Measurements from ENCODE around the gene RANBP1.
A peak's percentile ranks its signal among the peaks of the same experiment; 100 is the strongest.
"Not testable (repeated sequence)": the region's sequence is repeated elsewhere in the genome, so short reads cannot be mapped to it uniquely, and the experiment has no call there.

Gene RANBP1

DNA sequence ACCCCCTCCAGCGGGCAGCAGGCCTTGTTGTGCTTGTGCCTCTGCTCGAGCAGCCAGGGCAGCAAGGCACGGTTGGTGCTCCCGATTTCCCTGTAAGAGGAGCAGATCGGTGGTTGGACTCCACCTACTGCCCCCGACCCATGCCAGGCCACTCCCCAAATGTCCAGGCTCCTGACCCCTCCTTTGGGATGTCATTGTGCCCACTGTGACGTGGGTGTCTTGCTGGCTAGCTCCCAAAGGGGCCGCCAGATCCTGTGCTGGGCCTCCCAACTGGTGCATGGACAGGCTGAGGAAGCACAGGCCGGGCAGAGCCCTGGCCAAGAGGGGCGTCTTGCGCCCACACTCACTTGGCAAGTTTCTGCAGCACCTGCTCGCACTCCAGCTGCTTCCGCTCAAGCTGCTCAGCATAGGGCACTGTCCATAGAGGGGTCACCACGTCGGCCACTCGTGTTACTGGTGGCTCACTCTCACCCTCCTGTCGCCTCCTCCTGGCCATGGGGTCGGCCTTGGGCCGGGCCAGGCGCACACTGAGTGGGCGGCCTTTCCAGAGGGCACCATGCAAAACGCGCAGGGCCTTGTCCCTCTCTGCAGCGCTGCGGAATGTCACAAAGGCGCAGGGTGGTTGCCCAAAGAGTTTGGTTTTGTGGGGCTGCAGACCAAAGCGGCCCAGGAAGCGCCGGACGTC is at the start of gene RANBP1:
Gene RANBP1, plus strand, starts transcription at position 414 of the 685 bp plus-strand sequence. Its CDS starts 81 bp downstream, at position 495.
- DNase-seq, result no peak

DNA sequence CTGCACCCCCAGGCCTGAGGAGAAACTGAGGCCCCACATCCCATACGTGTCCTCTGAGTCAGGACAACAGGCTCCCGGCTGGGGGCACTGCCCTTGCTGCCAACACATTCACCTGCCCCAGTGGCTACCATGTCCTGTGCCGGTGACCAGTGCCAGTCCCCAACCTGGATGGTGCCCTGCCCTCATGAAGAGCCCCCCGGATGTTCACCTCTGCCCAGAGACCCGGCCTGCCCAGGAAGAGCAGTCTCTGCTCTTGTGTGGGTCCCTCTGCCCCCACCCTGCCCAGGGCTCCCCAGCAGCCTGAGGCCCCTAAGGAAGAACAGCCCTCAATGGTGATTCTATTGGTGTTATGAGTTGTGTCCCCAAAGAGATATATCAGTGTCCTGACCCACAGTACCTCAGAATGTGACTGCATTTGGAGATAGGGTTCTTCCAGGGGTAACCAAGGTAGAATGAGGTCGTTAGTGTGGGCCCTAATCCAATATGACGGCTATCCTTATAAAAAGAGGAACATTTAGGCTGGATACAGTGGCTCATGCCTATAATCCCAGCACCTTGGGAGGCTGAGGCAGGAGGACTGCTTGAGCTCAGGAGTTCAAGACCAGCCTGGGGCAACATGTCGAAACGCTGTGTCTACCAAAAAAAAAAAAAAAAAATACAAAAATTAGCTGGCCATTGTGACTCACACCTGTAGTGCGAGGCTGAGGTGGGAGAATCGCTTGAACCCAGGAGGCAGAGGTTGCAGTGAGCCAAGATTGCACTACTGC is 49.1 kb upstream of the RANBP1 start:
- no peak for DNase-seq

DNA sequence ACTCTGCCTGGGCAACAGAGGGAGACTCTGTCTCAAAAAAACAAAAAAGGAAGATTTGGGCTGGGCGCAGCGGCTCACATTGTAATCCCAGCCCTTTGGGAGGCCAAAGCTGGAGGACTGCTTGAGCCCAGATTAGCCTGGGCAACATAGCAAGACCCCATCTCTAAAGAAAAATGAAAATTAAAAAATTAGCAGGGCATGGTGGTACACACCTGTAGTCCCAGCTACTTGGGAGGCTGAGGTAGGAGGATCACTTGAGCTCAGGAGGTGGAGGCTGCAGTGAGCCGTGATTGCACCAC is 48.6 kb upstream of the RANBP1 start:
- DNase-seq, result not testable (repeated sequence)

DNA sequence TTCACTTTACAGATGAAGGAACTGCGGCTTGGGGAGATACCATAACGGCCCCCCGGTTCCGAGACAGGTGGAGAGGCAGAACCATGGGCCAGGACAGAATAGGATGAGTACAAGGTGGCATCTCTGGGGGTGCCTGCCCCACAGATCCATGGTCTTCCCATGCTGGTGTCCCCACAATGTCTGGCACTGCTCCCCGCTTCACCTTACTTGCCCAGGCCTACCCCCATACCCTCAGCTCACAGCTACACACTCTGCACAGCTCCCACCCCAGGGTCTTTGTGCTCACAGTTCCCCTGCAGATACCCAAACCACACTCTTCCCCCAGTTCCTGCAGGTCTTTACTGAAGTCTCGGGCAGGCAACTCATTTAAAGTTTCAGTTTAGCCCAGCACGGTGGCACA is 47.3 kb upstream of the RANBP1 start:
- no peak for DNase-seq

DNA sequence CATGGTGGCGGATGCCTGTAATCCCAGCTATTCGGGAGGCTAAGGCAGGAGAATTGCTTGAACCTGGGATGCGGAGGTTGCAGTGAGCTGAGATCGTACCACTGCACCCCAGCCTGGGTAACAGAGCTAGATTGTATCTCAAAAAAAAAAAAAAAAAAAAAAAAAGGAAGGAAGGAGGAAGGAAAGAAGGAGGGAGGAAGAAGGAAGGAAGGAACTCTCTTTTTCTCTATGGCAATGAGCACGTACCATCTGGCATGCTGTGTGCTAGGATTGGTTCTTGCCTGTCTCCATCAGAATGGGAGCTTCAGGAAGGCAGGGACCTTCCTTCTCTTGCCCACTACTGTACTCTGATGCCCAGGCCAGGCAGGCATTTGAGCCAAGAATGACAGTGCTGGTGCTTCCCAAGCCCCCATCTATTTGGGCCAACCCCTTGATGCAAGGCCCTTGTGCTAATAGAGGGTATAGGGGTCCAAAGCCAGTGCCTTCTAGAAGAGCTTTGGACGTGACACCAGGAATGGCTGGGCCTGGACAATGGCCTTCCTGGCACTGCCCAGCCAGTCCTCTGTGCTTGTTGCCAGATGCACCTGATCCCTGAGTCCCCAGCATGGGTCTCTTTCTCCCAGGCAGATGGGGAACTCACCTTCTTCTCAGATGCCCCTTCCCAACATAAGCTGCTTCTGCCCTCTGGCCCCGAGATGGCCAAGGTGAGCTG is 46.4 kb upstream of the RANBP1 start:
- no peak for DNase-seq

DNA sequence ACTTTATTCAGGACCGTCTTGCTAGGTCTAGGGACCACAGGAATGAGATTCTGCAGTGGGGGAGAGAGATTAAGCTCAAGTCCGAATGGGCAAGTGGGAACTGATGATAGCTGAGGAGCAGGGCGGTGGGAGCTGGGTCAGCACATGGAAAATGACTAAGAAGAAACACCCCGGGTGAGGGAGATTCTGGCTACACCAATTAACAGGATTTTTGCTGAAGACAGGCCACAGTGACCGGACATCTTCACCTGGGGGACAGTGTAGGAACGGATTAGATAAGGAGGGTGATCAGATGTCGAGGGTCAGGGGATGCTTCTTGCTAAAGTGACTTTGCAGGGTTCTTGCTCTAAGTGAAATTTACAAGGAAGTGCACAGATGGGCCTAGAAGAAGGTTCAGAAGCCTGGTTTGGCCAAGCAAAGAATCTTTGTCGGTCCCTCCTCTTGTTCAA is 44.4 kb upstream of the RANBP1 start:
- no peak for DNase-seq

DNA sequence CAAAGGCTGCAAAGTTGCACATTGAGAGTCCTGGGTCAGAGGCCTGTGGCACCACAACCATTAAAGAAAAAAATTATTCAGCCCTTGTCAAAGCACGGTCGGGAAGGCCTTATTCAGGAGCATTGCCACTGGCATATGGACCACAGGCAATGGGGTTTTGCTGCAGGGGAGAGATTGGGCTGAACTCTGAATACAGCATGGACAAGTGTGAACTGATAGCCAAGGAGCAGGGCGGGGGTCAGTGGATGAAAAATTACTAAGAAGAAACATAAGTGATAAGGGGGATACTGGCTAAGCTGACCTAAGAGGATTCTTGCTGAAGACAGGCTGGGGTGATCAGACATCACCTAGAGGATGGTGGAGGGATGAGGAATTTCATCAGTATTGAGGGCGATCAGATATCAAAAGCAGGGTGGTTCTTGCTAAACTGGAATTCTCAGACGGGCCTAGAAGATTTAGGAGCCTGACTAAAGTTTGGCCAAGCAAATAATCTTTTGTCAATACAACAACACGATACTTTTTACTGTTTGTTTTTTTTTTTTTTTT is 39.2 kb upstream of the RANBP1 start:
- DNase-seq, result no peak

DNA sequence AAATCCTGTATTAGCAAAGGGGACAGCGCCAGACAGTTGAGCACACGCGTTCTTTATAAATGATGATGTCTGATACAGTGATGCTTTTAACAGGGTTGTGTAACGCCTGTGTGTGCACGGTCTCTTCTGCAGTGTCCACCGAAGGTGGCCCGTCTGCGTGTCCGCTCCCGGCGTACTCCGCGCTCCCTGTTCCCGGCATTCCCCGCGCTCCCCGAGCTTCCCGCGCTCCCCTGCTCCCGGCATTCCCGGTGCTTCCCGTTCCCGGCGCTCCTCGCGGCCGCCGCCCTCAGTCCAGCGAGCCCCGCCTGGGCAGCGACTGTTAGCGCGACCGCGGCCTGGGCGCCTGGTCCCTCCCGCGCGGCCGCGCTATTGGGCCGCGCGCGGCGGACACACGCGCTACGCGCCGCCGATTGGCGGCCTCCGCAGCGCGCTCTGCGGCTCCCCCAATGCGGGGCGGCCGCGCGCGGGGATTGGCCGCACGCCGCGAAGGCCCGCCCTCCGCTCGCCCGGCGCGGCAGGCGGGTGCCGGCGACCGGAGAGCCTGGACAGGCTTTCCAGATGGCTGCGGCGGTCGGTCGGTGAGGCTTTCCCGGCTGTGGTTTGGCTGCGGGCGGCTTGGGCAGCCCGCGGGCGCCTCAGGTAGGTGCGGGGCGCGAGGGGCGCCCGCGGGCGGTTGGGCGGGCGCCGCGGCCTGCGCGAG is 36.0 kb upstream of the RANBP1 start, which contains the start of gene DGCR8:
Gene DGCR8, plus strand, starts transcription at position 497 of the 700 bp plus-strand sequence. CDS start 5,723 bp downstream, outside the sequence.
- peak; percentile 83 for DNase-seq

DNA sequence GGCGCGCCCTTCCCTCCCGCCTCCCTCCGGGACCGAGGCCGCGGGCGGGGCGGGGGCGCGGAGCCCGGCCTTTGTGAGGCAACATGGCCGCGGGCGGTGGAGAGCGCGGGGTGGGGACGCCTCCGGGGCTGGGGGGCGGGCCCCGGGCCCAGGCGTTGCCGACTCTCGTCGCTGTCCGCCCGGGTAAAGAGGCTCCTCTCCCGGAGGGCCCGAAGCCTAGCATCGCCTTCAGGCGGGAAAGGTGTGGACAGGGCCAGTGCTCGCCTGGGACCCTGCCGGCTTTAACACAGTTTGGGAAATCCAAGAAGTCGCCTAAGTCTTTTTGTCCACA is 35.5 kb upstream of the RANBP1 start:
- DNase-seq, result peak; percentile 30

DNA sequence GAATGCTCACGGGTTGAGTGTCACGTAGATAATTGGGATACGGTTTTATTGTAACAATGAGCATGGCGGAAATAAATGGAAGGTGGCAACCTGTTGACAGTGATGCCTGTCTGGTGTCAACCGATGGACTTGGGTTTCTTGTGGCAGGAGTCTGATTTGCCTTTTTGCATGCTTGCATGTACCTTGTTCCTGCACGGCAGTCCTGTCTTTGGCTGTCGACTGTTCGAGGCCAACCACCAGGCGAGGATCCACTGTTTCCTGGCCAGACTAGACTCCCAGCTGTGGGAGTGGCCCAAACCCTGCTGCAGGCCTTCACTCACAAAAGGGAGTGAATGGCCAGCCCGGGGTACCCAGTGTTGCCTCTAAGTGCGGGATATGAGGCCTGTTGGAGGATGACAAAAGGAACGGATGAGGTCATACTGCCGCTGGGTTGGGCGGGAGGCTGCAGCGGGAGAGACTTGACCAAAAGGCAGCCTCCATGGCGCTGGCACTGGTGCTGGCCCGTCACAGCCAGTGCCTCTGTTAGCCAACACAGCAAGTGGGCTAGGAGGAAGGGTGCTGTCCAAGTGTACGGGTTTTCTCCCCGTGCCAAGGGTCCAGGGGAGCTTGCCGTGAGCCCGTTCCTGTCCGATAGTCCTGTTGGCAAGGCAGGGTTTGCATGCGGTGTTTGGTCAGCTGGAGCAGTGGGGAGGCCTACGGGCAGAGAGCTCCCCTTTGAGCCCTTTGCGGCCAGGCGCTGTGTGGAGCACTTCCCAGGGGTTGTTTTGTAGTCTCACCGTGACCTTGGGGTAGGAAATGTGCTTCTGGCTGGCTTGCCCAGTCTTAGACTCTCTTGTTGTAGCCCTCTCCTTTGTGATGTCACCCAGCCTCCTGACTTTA is 34.9 kb upstream of the RANBP1 start:
- DNase-seq, result peak; percentile 5

DNA sequence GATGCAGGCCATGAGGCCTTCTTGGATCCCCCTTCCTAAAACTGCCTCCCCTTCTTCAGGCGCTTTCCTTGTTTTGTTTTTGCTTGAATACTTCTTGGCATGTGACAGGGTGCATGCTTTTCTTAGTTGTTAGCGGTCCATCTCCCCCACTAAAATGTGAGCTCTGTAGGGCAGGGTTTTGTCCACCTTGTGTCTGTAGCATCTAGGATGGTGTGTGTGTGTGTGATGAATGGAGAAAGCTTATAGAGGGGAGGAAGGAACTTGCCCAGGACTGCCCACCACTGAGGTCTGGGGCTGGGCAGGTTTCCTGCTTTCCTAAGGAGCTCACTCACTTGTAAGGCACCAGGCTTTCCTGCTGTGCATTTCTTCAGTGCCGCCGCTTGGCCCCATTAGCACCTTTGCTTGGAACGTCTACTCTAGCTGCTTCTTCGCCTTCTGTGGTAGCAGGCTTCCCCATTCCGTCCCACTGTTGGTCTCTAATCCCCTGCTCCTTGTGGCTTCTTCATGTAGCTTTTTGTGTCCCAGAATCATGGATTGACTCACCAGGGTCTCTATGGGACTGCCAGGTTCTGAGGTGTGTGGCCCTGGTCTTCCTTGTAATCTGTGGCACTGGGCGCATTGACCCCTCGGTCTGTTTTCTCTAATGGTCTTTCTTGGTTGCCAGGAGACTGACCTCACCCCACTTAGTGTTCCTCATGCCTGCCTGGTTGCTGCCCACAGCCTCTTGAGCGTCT is 32.6 kb upstream of the RANBP1 start:
- no peak for DNase-seq

DNA sequence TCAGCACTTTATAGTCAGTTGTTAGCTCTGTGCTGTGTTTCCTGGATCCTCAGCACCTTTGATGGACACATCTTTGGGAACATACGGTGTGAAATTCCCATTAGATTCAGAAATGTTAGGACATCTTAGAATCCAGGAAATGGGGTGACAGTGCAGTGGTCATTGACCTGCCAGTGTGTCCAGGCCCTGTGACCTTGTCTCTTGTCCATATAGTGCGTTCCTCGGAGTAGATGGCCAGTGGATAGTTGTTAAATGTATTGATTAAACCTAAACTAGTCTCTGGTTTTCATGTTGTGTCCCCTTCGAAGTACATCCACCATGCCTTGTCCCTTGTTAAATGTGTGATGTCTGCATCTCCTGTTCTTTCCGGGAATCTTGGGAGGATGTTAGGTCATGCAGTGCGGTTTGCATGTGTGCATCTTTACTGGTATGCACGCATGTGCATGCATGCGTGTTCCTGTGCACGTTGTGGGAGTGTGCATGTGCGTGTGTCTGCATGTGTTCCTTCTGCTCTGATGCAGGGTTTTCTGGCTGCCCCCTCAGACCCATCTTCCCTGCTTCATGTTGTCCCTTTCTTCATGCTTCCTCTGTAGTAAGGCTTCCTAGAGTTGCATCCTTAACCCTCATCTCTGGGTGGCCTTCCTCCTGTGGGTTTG is 31.9 kb upstream of the RANBP1 start:
- no peak for DNase-seq

DNA sequence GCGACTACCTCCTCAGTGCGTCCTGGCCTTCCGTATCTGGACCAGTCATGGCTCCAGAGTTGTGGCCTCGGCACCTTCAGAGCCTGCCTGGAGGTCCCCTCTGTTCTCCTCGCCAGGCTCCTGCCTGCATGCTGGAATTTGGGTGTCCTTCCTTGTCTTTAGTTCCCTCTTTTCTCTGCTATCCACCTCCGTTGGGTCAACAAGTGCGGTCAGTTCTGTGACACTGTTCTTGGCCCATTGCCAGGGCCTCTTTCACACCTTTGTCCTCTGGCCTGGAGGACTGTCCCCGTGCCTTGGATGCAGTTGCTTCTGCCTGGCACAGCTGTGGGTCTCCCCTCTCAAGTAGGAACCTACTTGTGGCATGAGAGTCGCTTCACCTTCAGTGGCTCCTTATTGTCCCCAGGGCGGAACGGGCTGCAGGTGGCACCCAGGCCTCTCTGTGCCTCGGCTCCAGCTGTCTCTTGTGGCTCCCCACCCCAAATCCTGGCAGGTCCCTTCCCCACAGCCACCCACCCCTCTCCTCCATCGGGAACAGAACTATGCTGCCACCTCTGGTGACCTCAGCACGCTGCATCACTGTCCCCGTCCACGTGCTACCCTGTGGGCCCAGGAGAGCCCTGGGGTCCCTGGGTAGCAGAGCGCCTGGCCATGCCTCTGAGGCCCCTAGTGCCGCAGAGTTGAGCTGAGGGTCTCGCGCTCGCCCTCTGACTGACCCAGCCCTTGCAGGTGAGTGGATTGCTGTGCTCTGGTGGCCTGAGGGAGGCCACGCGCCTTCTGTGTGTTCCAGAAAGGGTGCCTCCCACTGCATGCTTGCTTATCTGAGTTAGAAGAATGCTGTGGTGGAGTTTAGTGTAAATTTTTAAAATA is 31.1 kb upstream of the RANBP1 start:
- no peak for DNase-seq

DNA sequence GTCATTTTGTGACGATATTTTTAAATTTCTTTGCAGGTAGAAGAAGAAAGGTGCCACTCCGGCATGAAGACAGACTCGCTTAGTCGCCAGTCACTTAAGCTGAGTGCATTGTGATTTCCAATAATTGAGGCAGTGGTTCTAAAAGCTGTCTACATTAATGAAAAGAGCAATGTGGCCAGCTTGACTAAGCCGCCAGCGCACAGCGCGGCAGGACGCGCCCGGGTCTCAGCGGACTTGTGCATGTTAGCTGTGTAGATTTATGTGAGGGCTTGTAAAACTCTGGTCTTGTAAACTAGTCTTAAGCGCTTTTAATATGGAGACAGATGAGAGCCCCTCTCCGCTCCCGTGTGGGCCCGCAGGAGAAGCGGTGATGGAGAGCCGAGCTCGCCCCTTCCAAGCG is 30.3 kb upstream of the RANBP1 start:
- DNase-seq, result no peak

DNA sequence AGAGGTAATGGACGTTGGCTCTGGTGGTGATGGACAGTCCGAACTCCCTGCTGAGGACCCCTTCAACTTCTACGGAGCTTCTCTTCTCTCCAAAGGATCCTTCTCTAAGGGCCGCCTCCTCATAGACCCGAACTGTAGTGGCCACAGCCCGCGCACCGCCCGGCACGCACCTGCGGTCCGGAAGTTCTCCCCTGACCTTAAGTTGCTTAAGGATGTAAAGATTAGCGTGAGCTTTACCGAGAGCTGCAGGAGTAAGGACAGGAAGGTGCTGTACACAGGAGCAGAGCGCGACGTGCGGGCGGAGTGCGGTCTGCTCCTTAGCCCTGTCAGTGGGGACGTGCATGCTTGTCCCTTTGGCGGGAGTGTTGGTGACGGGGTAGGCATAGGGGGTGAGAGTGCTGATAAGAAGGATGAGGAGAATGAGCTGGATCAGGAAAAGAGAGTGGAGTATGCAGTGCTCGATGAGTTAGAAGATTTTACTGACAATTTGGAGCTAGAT is 29.8 kb upstream of the RANBP1 start:
- no peak for DNase-seq

DNA sequence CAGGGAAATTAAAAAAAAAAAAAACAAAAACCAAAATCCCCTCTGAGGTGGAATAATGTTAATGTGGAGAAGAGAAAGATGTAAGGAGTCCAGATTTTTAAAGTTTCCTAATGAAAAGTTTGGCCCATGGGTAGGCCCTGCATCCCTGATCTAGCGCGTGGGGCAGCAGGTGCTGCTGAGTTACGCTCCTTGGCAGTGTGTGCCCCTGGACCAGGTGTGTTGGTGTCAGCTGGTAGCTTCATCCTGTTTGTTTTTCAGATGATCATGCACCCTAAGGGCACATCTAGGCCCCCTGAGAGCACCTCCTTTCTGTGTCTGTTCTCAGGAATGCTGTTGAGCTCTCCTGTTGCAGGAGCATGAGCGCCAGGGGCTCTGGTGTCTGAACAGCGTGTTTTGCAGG is 29.1 kb upstream of the RANBP1 start:
- DNase-seq, result no peak

DNA sequence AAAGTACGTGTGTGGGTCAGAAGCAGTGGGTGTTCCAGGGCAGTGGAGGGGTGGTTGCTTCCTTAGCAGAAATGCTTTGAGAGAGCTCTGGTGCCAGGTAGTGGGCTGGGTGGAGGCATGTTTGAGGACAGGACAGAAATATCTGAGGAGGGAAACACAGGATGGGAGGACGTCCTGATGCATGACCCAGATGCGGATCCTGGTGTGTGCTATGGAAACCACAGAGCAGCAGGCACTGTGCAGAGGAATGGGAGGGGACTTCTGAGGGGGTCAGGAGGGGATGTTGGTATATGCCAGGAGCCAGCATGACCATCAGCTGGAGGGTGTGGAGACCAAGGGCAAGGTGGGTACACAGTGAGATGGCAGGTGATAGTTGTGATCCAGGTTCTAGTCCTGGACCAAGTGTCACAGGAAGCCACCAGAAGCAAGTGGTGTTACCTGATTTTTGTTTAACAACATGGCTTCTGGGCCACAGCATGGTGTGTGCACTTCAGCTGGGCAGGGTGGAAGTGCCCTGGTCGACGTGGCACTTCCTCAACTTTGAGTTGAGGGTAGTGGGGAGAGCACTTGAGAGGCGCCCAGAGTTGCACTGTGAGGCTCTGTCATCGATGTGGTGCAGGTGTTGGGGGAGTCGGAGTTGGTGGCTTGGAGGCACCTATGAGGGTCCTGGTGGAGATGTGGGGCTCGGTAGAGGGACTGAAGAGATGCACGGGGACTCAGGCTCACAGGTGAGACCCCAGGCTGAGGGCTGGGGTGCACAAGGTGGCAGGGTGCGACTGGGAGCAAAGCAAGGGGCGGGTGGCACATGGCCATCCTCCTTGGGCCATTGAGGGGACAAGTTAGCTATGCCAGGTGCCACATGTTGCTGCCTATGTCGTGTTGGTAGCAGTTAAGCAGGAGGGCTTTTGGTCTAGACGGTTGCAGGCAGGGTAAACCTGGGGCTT is 28.3 kb upstream of the RANBP1 start:
- DNase-seq, result no peak

DNA sequence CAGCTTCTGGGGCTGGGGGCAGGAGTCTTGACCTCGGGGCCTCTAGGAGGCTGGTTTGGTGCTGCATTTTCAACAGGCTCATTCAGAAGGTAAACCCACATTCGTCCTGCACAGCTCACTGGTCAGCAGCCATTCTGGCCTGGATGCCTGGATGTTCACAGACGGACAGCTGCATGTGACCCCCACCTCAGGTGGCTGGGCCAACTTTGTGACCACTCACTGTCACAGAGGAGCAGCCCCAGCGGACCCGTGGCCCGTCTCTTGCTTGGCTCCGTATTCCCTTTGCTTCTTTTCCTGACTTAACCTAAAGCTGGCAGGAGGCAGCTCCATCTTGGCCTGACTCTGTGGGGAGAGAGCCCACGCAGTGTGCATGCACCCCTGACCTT is 27.6 kb upstream of the RANBP1 start:
- DNase-seq, result no peak

Measured in NCI-H510A treated with DMSO at 0.1 percent for 48 hours (cell line).